NCI-H460 (cell line): ENCODE measurements around the gene MRPL30. TPM values are rescaled to one million over a fixed set of nuclear protein-coding genes. Genes with fewer than 3 reads are reported as not detected.
"Not testable (repeated sequence)": the region's sequence is repeated elsewhere in the genome, so short reads cannot be mapped to it uniquely, and the experiment has no call there.

Experiments
- DNase-seq: peaks from one replicate; pipeline ENCODE4 v3.0.0-alpha.2; 2016; ENCODE audit warnings: low read depth; ENCODE audit errors: extremely low read depth
- polyA plus RNA-seq: library from polyadenylated mRNA; depleted of rRNA; stranded (reverse); fragments of >200 nt; gene quantifications from 2 replicates; pipeline ENCODE4 v1.2.3, GENCODE V29; 2014; cell fraction: nucleus; rRNA removed
- total RNA-seq: library from RNA; depleted of rRNA; stranded (reverse); fragments of >200 nt; shearing (Covaris generic); gene quantifications from 2 replicates; pipeline ENCODE4 v1.2.3, GENCODE V29; 2014; rRNA removed

MRPL30 gene
- total RNA-seq: 115 and 119 TPM in 2 replicates
- polyA plus RNA-seq: 53.4 and 54.8 TPM in 2 replicates

DNA sequence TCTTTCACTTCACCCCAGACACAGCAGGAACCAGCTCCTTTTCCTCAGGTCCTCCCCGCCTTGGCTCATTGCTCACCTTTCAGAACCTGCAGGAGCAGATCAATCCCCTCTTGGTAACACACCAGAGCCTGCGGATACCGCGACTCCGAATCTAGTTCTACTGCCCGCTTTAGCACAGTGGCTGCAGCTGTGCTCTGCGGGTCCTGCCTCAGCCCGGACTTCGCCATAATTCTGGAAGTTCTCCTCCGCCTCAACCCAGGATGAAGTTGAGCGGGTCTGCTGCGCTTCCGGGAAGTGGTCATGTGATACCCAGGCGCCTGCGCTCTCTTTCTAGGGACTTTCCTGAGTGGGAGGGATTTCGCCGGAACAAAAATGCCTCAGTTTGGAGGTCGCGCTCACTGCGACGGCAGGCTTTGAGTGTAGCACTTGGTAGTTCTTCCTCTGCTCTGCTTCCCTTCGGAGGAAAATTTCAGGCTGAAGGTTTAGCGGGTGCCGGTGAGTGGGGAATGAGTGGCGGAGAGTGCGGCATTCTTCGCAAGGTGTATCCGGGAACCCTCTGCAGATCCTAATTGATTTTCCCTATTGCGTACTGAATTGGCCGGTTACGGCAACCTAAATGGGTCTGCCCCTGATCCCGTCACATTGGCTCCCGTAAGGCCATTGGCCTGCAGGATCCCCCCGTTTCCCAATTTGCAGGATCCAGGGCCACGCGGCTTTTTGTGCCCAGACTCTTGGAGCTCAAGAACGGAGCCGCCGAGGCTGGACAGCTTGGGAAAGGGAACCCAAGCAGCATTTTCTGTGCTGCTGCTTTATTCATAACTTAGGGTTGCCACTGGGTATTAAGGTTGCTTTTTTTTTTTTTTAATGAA is at the start of gene MRPL30, which contains the start of gene MITD1:
TSS of gene MRPL30 (plus strand) at position 430 of the 869 bp plus-strand sequence. CDS start 5,020 bp downstream, outside the sequence.
TSS of gene MITD1 (minus strand) at position 304 of the 869 bp plus-strand sequence. CDS start at position 227, 77 bp downstream.
- peak; percentile 94 for DNase-seq

DNA sequence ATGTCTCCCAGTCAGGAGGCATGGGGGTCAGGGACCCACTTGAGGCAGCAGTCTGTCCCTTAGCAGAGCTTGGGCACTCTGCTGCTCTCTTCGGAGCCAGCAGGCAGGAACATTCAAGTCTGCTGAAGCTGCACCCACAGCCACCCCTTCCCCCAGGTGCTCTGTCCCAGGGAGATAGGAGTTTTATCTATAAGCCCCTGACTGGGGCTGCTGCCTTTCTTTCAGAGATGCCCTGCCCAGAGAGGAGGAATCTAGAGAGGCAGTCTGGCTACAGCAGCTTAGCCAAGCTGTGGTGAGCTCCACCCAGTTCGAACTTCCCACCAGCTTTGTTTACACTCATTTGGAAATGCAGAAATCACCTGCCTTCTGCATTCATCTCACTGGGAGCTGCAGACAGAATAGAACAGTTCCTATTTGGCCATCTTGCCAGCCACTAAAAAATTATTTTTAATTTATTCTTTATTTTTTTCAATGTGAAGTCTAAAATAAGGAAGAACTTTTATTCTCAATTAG is 45.9 kb upstream of the MRPL30 start:
- not testable (repeated sequence) for DNase-seq

DNA sequence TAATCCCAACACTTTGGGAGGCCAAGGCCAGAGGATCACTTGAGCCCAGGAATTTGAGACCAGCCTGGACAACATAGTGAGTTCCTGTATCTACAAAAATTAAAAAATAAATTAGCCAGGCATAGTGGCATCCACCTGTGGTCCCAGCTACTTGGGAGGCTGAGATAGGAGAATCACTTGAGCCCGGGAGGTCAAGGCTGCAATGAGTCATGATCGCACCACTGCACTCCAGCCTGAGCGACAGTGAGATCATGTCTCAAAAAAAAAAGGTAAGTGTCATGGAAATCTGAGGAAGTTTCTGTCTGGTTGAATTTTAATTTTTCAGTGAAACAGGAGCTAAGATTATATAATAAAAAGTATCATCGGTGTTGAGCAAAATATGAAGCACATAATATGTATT is 42.0 kb upstream of the MRPL30 start:
- no peak for DNase-seq

DNA sequence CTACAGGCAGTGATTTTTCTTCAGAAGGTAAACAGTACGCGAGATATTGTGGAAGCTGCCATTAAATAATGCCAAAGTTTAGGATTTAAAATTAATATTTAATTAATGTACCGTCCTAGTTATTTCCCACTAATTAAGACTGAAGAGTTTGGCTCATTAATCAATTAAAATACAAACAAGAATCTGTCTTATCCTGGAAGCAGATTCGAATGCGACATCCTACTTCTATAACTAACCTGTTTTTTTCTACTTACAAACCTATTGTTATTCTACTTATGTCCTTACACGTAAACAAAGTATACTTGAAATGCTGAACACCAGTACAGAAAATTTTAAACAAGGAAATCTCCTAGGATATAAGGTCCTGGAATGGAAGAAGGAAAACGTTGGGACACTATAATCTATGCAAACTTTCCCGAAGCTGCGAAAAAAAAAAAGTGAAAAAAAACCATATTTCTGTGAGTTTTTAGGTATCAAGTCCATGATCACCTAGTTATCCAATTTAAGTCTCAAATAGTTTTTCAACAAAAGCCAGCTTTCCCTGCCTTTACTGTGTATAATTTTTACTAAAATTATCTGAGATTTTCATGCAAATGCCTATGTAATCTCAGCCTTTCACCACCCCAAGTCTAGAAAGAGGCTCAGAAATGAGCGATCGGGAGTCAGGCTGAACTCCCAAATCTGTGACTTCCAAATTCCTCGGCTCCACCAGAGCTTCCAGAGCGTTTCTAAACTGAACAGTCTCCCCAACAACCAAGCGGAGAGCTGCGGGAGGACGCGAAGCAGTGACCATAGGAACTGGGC is 40.7 kb upstream of the MRPL30 start:
- no peak for DNase-seq

DNA sequence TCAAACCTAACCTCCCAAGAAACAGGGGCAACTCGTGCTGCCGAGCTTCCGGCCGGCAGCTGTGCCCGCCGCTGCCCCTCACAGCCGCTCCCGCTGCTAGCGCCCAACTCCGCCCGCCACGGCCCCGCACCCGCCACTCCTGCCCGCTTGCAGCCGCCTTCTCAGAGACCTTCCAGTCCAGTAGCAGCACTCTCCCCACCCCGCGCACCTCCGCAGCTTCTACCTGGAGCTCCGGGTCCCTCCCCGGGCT is 40.2 kb upstream of the MRPL30 start:
- peak; percentile 2 for DNase-seq

DNA sequence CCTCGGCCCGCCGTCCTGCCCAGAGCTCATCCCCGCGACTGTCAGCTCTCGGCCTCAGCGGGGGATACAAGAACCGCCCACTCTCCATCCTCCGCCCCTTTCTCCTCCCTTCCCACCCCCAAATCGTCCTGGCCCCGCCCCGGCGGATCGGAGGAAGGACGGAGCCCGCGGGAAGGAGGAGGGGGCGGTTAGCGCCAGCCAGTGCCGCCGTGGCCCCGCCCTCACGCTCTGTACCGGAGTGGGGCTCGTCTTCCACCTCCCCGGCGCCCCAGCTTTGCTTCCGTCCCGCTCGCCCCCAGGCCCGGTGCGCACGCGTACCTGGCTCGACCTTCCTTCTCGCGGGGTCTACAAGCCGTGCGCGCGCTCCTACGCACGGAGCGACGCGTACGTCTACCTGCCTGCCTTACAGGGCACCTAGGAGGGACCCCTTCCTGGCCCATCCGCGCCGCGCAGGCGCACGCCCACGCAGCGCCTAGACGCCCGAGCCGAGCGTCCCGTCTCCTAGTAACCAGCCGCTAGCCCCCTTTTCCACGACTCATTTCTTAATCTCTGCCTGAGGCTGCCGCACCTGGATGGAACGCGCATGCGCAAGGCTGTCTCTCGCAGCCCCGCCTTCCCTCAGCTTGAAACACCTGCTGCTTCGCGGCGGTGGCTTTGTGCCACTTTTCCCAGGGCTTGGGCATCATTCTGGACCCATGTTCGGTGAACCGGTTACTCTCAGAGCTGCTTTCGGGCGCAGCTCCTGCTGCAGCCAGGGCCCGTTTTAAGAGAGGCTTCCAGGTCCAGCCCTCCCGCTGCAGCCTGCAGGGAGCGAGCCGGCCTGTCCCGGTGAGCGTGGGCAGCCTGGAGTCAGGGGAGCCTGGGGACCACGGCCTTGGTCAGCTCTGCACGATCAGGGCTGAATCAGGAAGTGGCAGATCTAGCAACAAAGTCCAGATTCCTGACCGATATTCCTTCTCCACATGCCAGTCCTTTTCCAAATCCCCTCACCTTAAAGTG is 39.6 kb upstream of the MRPL30 start, which contains the start of gene C2orf15:
TSS of gene C2orf15 (plus strand) at position 598 of the 999 bp plus-strand sequence. CDS start 8,852 bp downstream, outside the sequence.
- DNase-seq: peak; percentile 81

DNA sequence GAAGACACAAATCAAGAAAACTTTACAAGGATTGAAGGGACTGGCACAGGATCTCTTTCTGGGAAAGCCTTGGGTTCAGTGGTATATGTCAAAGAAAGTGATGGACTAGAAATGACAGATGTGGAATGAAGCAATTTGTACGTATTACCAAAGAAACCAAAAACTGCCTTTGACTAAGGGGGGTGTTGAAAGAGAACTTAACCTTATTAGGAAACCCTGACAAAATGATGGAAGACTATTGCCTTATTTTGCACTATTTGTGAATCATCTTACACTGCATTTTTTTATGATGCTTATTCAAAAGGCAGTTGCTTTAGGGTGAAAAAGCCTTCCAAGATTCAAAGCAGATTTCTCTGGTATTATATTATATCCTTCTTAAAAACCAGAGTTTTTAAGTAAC is 30.3 kb upstream of the MRPL30 start:
- no peak for DNase-seq

DNA sequence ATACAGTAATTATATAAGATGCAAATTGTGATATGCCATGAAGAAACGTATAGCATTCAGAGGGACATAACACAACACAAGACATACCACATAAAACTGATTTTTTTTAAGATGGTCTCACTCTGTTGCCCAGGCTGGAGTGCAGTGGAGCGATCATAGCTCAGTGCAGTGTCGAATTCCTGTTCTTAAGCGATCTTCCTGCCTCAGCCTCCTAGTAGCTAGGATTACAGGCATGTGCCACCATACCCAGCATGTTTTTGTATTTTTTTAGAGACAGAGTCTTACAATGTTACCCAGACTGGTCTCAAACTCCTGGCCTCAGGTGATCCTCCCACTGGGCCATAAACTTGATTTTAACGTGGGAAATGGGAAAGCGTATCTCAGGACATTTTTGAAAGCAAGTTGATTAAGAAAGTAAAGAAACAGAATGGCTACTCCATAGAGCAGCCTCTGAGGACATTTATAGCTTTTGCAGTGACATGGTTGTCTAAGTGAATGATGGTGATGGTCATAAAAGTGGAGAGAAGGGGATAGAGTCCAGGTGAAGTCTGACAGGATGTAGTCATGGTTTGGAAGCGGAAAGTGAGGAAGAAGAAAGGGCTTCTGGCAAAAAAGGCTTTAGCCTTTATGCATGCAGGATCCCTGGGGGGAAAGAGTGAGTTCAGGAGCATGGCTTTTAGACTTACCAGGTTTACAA is 28.6 kb upstream of the MRPL30 start:
- DNase-seq: no peak

DNA sequence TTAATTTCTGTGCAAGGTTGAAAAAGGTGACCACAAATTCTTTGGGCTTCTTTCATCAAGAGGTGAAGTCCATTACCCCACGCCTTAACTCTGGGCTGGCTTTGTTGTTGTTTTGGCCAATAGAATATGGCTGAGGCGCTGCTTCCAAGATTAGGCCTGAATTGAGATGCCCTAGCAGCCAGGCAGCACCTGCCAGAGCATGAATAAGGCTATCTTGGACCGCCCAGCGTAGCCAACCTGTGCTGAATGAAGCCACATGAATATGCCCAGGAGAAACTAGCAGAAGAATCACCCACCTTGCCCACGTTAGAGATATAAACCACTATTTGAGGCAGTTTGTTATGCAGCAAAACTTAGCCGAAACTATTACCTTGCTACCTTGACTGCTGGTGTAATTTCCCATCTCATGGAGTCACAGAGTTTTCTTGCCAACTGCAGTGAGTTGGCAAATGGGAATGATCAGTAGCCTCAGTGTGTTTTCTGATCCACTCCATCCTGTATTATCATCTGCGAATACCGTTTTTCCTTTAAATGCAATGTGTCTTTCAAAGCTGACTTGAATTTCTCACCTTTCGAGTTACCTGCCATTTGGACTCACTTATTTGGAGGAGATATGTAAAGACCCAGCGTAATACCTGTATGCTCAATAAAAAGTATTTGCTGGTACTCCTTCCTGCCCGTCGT is 26.9 kb upstream of the MRPL30 start:
- peak; percentile 22 for DNase-seq

DNA sequence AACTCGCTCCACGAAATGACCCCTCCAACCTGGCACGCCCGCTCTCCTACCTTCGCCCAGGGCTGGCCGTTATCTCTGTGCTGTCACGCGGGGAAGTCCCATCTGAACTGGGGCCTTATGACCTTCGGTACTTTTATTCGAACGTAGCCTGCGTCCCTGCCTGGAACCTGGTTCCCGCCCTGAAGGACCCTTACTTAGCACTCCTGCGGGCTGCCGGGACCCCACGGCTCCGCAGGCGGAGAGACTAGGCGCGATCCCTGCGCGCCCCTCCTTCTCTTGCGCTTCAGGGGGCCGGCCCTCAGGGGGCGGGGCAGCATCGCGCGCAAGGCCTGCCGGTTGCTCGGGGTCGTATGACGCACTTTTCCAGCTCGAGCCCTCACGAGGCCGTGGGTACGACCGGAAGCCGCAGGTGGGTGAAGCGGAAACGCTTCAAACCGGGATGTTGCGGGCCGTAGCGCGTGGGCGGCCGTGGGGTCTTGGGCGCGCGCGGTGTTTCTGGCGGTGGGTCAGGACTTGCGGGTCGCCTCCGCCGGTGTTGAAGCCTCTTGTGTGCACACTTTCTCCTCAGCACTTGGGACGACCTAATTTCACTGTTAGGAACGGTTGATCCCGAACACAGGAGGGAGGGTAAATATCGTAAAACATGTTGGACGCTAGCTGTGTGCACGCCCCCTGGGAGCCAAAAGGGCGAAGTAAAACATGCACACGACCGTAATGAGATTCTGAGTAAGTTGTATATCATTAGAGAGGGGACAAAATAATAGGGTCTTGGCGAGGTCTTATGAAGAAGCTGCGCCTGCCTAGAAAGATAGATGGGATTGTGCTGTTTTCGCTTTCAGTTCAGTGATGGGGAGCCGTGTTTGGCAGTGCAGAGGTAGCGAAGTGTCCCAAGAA is 26.1 kb upstream of the MRPL30 start, which contains the start of the genes LIPT1 and TSGA10:
TSS of gene LIPT1 (plus strand) at position 325 of the 894 bp plus-strand sequence. CDS start 6,991 bp downstream, outside the sequence.
TSS of gene TSGA10 (minus strand) at position 300 of the 894 bp plus-strand sequence. CDS start 45,503 bp downstream, outside the sequence.
- peak; percentile 87 for DNase-seq

DNA sequence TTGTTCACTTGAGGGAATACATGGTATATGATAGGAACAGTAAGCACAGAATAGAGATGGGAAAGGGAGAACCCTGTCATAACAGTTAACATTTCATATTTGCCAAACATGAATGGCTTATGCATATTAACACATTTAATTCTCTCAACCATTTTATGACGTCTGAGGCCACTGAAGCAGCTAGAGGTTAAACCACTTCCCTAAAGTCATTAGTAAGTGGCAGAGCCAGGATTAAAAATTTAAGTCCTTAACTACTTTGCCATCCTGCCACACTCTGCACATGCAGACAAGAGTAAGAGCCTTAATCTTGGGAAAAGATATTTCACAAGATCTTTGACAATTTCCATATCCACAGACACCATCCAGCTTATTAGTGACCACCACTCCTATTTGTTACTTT is 24.1 kb upstream of the MRPL30 start:
- DNase-seq: no peak

DNA sequence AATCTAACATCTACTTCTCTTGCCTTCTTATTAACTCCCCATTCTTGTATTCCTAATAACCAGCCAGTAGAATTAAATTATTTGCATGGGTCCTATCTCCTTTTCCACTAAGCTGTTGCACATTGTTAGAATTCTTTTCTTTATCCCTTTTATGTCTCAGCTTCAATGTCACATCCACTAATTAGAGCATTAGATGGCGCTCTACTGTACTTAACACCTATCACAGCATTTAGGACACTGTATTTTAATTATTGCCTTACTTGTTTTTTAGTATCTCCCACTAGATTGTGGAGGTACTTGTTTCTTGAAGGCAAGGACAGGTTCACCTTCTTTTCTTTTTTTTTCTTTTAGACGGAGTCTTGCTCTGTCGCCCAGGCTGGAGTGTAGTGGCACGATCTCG is 22.4 kb upstream of the MRPL30 start:
- DNase-seq: no peak

DNA sequence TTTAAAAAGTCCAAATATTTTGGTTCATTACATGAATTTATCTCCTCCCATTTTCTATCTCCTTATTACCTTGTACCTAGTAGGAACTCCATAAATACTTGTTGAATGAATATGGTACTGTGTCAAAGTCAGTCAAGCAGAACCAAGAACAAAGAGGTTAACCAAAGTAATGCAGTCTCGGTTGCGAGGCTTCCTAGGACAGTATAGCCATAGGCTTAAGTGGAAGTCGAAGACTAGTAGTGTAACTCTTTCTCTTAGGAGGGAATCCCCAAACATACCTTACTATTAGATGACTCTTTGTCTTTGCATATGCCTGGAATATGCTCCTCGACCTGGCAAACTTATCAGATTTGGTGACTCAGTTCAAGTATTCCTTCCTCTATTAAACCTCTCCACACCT is 21.4 kb upstream of the MRPL30 start:
- no peak for DNase-seq

DNA sequence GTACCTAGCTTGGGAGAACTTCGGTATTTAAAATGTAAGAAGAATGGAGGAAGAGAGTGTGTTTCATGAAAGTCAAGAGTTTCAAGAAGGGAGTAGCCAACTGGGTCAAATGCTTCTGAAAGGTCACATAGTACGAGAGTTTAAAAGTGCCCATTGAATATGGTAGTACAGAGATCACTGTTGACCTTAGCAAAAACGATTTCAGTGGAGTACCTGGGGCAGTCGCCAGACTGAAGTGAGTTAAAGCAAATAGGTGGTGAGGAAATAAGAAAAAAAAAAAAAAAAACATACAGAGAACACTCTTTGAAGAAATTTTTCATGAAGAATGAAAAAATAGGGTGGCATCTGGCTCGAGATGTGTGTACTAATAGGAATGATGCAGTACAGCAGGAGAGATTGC is 14.8 kb upstream of the MRPL30 start:
- DNase-seq: no peak

DNA sequence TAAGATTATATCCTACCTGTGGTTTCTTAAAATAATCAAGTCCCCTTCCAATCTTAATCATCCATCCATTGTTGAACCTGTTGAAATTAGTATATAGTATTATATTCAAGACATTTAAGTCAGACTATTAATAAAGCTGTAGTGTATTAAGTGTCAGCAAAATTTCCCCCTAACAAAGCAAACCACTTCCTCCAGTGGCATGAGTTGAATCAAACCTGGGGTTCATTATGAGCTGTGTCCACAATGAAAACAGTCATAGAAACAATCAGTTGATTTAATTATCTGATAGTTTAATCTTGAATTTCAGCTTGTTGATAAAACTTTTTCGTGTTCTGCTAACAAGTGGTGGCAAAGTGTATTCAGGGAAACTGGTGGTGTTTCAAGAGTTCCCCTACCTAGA is 11.4 kb upstream of the MRPL30 start:
- DNase-seq: no peak

DNA sequence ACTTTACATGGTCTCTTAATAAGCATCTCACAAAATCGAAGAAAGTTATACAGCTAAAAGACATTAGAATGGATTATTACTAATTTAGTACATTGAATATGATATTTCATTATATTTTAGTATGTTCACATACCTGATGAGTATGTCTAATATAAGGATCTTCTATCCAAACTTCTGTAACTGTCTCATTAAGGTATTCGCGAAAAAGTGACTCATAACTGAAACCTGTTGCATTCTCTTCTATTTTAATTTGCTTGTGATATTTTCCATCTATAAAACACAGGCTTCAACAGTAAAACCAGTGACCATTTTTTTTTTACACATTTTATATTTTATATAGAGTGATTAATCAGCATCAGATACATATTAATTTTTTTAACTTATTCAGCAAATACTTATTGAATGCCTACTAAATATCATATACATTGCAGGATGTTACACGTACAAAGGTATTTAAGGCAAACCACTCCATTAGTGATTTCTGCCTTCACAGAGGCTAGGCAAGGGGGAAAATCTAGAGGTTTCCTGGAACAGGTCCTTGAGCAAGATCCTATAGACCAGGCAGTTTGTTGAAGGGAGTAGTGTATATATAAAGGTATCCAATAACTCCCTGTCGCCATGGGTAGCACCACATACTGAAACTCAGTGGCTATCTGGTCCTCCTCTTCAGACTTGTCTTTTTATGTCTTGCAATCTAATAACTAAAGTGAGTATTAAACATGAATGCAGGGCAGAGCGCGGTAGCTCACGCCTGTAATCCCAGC is 9.4 kb upstream of the MRPL30 start:
- DNase-seq: no peak

DNA sequence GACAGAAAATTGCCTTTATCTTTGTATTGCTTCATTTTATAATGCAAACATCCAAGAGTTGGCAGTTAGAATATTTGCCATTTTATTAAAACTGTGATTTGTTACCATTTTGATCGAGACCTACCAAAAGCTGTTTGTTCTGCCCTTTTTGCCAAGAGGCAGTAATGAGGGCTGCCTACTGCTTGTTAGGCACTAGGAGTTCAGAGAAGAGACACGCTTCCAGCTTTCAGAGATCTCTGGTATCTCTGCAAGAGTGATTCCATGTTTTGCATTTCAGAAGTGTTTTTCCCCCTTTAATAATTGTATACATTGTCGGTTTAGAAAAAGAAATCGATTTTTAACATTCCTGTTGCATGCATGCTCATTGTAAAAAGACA is 628 bp downstream of the MRPL30 start:
- DNase-seq: peak; percentile 11
